Keratinocyte (primary cell): Measurements from ENCODE around the gene TWIST2. TPM values are rescaled to one million over a fixed set of nuclear protein-coding genes. Genes with fewer than 3 reads are reported as not detected.

Experiments
- DNase-seq: peaks from one replicate; pipeline ENCODE4 v3.0.0-alpha.2; 2011; ENCODE audit warnings: low read depth, missing footprints, low spot score
- FAIRE-seq: peaks from 2 replicates; lab custom pipeline; 2011; peaks lifted over from hg19 to GRCh38; lab: Jason Lieb, UNC
- H2AFZ ChIP-seq: 2 replicates; pipeline ENCODE4 v1.6.0; 2012; ENCODE audit warnings: low read length, control low read depth, inconsistent platforms; ENCODE audit not compliant: control insufficient read depth
- H3K27ac ChIP-seq: 2 replicates; pipeline ENCODE4 v1.5.1; 2011; ENCODE audit warnings: low read length; ENCODE audit not compliant: control insufficient read depth, insufficient read depth
- H3K27me3 ChIP-seq: 3 replicates; pipeline ENCODE4 v1.6.0; 2011; ENCODE audit warnings: low read length; ENCODE audit not compliant: control insufficient read depth, insufficient read depth; ENCODE audit errors: extremely low read depth
- H3K36me3 ChIP-seq, 2 experiments: 2 replicates in 1 of 2; 3 replicates in 1 of 2; pipeline ENCODE4 v1.5.1; 2011; ENCODE audit warnings: low read length in 2 of 2, mild to moderate bottlenecking in 1 of 2; ENCODE audit not compliant: control insufficient read depth in 2 of 2, insufficient read depth in 2 of 2; ENCODE audit errors: extremely low read depth in 1 of 2
- H3K4me1 ChIP-seq: 3 replicates; pipeline ENCODE4 v1.5.1; 2011; ENCODE audit warnings: low read length; ENCODE audit not compliant: control insufficient read depth, insufficient read depth; ENCODE audit errors: extremely low read depth
- H3K4me2 ChIP-seq: 3 replicates; pipeline ENCODE4 v1.6.0; 2011; ENCODE audit warnings: low read depth, low read length; ENCODE audit not compliant: control insufficient read depth, insufficient read depth; ENCODE audit errors: extremely low read depth
- H3K4me3 ChIP-seq, 3 experiments: fragments of 200-600 bp in 1 of 3; sonication (generic) in 1 of 3; 2 replicates in 2 of 3; 3 replicates in 1 of 3; pipeline ENCODE4 v1.5.1; 2011 to 2016; ENCODE audit warnings: low read length in 3 of 3, mild to moderate bottlenecking in 3 of 3, control low read depth in 2 of 3, inconsistent platforms in 1 of 3, low read depth in 1 of 3, mixed read lengths in 1 of 3, mixed run types in 1 of 3, moderate library complexity in 1 of 3; ENCODE audit not compliant: control insufficient read depth in 2 of 3, insufficient read depth in 2 of 3; ENCODE audit errors: extremely low read depth in 1 of 3
- H3K79me2 ChIP-seq: 2 replicates; pipeline ENCODE4 v1.6.0; 2012; ENCODE audit warnings: low read length; ENCODE audit not compliant: control insufficient read depth, insufficient read depth
- H3K9ac ChIP-seq: 3 replicates; pipeline ENCODE4 v1.6.0; 2011; ENCODE audit warnings: low read length; ENCODE audit not compliant: control insufficient read depth, insufficient read depth; ENCODE audit errors: extremely low read depth
- H3K9me1 ChIP-seq: 3 replicates; pipeline ENCODE4 v1.6.0; 2011; ENCODE audit warnings: low read length; ENCODE audit not compliant: control insufficient read depth, insufficient read depth; ENCODE audit errors: extremely low read depth
- H3K9me3 ChIP-seq: 2 replicates; pipeline ENCODE4 v1.5.1; 2012; ENCODE audit warnings: low read depth, low read length; ENCODE audit not compliant: control insufficient read depth
- H4K20me1 ChIP-seq: 3 replicates; pipeline ENCODE4 v1.6.0; 2011; ENCODE audit warnings: low read length; ENCODE audit not compliant: control insufficient read depth, insufficient read depth; ENCODE audit errors: extremely low read depth
- CTCF ChIP-seq, 3 experiments: IDR thresholded peaks in 1 of 3; conservative IDR thresholded peaks in 1 of 3; optimal IDR thresholded peaks in 1 of 3; 2 replicates in 2 of 3; 3 replicates in 1 of 3; pipeline versions ENCODE3 to v1.5.1; 2011; ENCODE audit warnings: low read length in 3 of 3, mild to moderate bottlenecking in 3 of 3, moderate library complexity in 2 of 3, control low read depth in 1 of 3, inconsistent platforms in 1 of 3; ENCODE audit not compliant: insufficient read depth in 2 of 3; ENCODE audit errors: extremely low read depth in 1 of 3
- EZH2 ChIP-seq: IDR thresholded peaks from one replicate; pipeline ENCODE4 v1.6.1; 2012; ENCODE audit warnings: inconsistent platforms, mild to moderate bottlenecking, low read length, moderate library complexity
- dilution Hi-C: fragments of 300-500 bp; cut with MboI; formaldehyde crosslinking; loops from one replicate; pipeline ENCODE4 v1.7.0; 2020; ENCODE audit warnings: low sequenced_read_pairs; ENCODE audit not compliant: extremely low pct_ligation_motif_present
- polyA plus RNA-seq, 5 experiments: library from polyadenylated mRNA; depleted of rRNA in 3 of 5; stranded (reverse) in 3 of 5; stranded (forward) in 1 of 5; unstranded in 1 of 5; fragments of >200 nt; gene quantifications; 1 replicate in 1 of 5; 2 replicates in 3 of 5; 3 replicates in 1 of 5; pipeline versions ENCODE4 v1.2.1 to v1.2.3, GENCODE V29; 2011 to 2012; ENCODE audit warnings: missing spikeins in 2 of 5, low read depth in 1 of 5, low replicate concordance in 1 of 5

The TWIST2 gene
- polyA plus RNA-seq, 1 donor (not counting 4 experiments of a cell fraction or from before 2014, with no cell fraction given): 5.5 TPM

DNA sequence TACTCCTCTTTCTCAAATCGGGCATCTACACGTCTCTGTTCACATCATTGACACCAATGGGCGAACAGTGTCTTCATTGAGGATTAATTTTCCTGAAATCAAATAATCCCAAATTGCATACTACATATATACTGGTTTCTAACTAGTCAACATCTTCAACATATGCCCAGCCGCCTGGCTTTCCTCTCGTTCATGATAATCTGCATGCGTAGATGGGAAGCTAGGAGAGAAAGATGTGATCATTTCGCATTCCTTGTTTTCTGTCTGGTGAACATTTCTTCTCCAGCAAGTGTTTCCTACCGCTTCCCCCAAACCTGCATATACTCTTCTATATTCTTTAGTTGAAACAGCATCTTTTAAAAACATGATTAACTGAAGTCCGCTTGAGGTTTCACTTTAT lies 7.4 kb downstream of the TWIST2 start:
- dilution Hi-C loops: no loop called here
- Histone ChIP-seq H3K9me1 (peaks cover 2% of the 10 kb centered on the region), H3K27ac (no peak overlapping the region), H3K9ac (no peak overlapping the region), H3K36me3 (no peaks in the 10 kb centered on the region), H4K20me1 (no peaks in the 10 kb centered on the region), H3K9me3 (no peaks in the 10 kb centered on the region), H3K79me2 (peaks cover 2% of the 10 kb centered on the region), H3K27me3 (peaks cover 20% of the 10 kb centered on the region), H2AFZ (no peak overlapping the region), H3K4me1 (no peaks in the 10 kb centered on the region), H3K4me3 (no peak overlapping the region), H3K4me2 (no peak overlapping the region)
- FAIRE-seq (no peak), DNase-seq (no peak)
- TF ChIP-seq EZH2 (no peak), CTCF (optimal IDR thresholded peaks at IDR 0.05 in 1 of 3, IDR thresholded peaks at IDR 0.05 in 1 of 3, conservative IDR thresholded peaks at IDR 0.05 in 1 of 3; ENCODE audit: extremely low read depth in 1 of 3, insufficient read depth in 2 of 3, low read length in 3 of 3) (no peak)

GRCh38 chr2:238855891-238856580 lies 8.2 kb downstream of the TWIST2 start:
- H3K9ac ChIP-seq: no peak overlapping the region
- H3K79me2 ChIP-seq: peaks cover 2% of the 10 kb centered on the region
- no peak for FAIRE-seq

More at GRCh38 chr2:238855891-238856580, 8.2 kb downstream of the TWIST2 start:
- H3K9me3 ChIP-seq: no peaks in the 10 kb centered on the region
- dilution Hi-C loops: no loop called here
- no peak for DNase-seq
- no peaks in the 10 kb centered on the region for H3K4me1 ChIP-seq
- H3K4me3 ChIP-seq: no peak overlapping the region
- no peak overlapping the region for H3K4me2 ChIP-seq
- H2AFZ ChIP-seq: no peak overlapping the region
- no peaks in the 10 kb centered on the region for H4K20me1 ChIP-seq
- TF ChIP-seq CTCF (optimal IDR thresholded peaks at IDR 0.05 in 1 of 3, IDR thresholded peaks at IDR 0.05 in 1 of 3, conservative IDR thresholded peaks at IDR 0.05 in 1 of 3; ENCODE audit: extremely low read depth in 1 of 3, insufficient read depth in 2 of 3, low read length in 3 of 3): no peak
- TF ChIP-seq EZH2: no peak
- H3K9me1 ChIP-seq: peaks cover 2% of the 10 kb centered on the region
- peaks cover 20% of the 10 kb centered on the region for H3K27me3 ChIP-seq
- no peak overlapping the region for H3K27ac ChIP-seq
- no peaks in the 10 kb centered on the region for H3K36me3 ChIP-seq
